GM23338 (cell line): Measurements from ENCODE around the gene RAB13. TPM values are rescaled to one million over a fixed set of nuclear protein-coding genes. Genes with fewer than 3 reads are reported as not detected.
A peak's percentile ranks its signal among the peaks of the same experiment; 100 is the strongest.

ENCODE experiments used
- ATAC-seq: fragments of 200-7000 bp; cut with Tn5 transposase; 3 replicates; pipeline ENCODE4 v1.9.1; 2020
- DNase-seq: peaks from one replicate; pipeline ENCODE4 v3.0.0-alpha.2; 2015; ENCODE audit warnings: low spot score
- H2AFZ ChIP-seq: fragments of 200-600 bp; sonication (generic); 2 replicates; pipeline ENCODE4 v1.8.0; 2016; ENCODE audit warnings: antibody characterized with exemption, mild to moderate bottlenecking, moderate library complexity
- H3F3A ChIP-seq: fragments of 200-600 bp; sonication (generic); replicated peaks from 2 replicates; pipeline ENCODE4 v1.8.0; 2017; ENCODE audit warnings: antibody characterized with exemption, mixed run types, low read depth
- H3K27ac ChIP-seq: fragments of 200-600 bp; sonication (generic); 2 replicates; pipeline ENCODE4 v1.6.1; 2016; ENCODE audit warnings: low read depth
- H3K27me3 ChIP-seq: fragments of 200-600 bp; sonication (generic); 2 replicates; pipeline ENCODE4 v1.8.0; 2016; ENCODE audit warnings: mild to moderate bottlenecking, mixed run types, moderate library complexity; ENCODE audit not compliant: insufficient read depth
- H3K36me3 ChIP-seq: fragments of 200-600 bp; sonication (generic); 2 replicates; pipeline ENCODE4 v1.8.0; 2016; ENCODE audit warnings: mild to moderate bottlenecking; ENCODE audit not compliant: insufficient read depth
- H3K4me1 ChIP-seq: fragments of 200-600 bp; sonication (generic); 2 replicates; pipeline ENCODE4 v1.8.0; 2016; ENCODE audit warnings: mild to moderate bottlenecking, moderate library complexity; ENCODE audit not compliant: insufficient read depth
- H3K4me2 ChIP-seq: fragments of 200-600 bp; sonication (generic); 2 replicates; pipeline ENCODE4 v1.7.1; 2017; ENCODE audit warnings: mixed run types
- H3K4me3 ChIP-seq: fragments of 200-600 bp; sonication (generic); 2 replicates; pipeline ENCODE4 v1.6.1; 2016; ENCODE audit warnings: mixed run types
- H3K79me2 ChIP-seq: fragments of 200-600 bp; sonication (generic); replicated peaks from 2 replicates; pipeline ENCODE4 v1.8.0; 2017; ENCODE audit warnings: mild to moderate bottlenecking; ENCODE audit not compliant: insufficient read depth
- H3K9me2 ChIP-seq: fragments of 200-600 bp; sonication (generic); 2 replicates; pipeline ENCODE4 v1.8.0; 2017; ENCODE audit not compliant: insufficient read depth
- H4K20me1 ChIP-seq: fragments of 200-600 bp; sonication (generic); replicated peaks from 2 replicates; pipeline ENCODE4 v1.8.0; 2017; ENCODE audit warnings: mild to moderate bottlenecking; ENCODE audit not compliant: insufficient read depth
- H3K27ac Mint-ChIP-seq: 2 replicates; pipeline ENCODE4 v1.8.0; 2020; ENCODE audit warnings: inconsistent platforms, mild to moderate bottlenecking, moderate library complexity, mixed read lengths
- H3K27me3 Mint-ChIP-seq: 3 replicates; pipeline ENCODE4 v1.8.0; 2022; ENCODE audit warnings: low read depth, mild to moderate bottlenecking, moderate library complexity, mixed read lengths, inconsistent platforms; ENCODE audit not compliant: insufficient read depth, poor library complexity
- H3K36me3 Mint-ChIP-seq: 3 replicates; pipeline ENCODE4 v1.8.0; 2021; ENCODE audit warnings: low read depth, mild to moderate bottlenecking, inconsistent platforms, moderate library complexity, mixed read lengths
- H3K4me1 Mint-ChIP-seq: 3 replicates; pipeline ENCODE4 v1.8.0; 2020; ENCODE audit warnings: mild to moderate bottlenecking, inconsistent platforms, mixed read lengths
- H3K4me3 Mint-ChIP-seq: 3 replicates; pipeline ENCODE4 v1.8.0; 2021; ENCODE audit warnings: moderate library complexity, mild to moderate bottlenecking, inconsistent platforms, mixed read lengths
- H3K9me3 Mint-ChIP-seq: 3 replicates; pipeline ENCODE4 v1.8.0; 2020; ENCODE audit warnings: moderate library complexity, mild to moderate bottlenecking, inconsistent platforms, mixed read lengths
- CREB1 ChIP-seq: fragments of 250-450 bp; sonication (Bioruptor Pico); IDR thresholded peaks from 2 replicates; pipeline ENCODE4 v1.5.0; 2020; ENCODE audit warnings: low read depth, mild to moderate bottlenecking, moderate library complexity
- CTCF ChIP-seq, 2 experiments: fragments of 200-600 bp in 1 of 2; sonication (generic) in 1 of 2; conservative IDR thresholded peaks; 2 replicates each; pipeline versions ENCODE4 v1.5.1 to v1.6.1; 2016 to 2017; ENCODE audit warnings: antibody characterized with exemption in 2 of 2, low read depth in 2 of 2, mild to moderate bottlenecking in 2 of 2, moderate library complexity in 1 of 2
- ETS1 ChIP-seq: IDR thresholded peaks from 2 replicates; pipeline ENCODE4 v1.6.1; 2016; ENCODE audit warnings: antibody characterized with exemption
- POLR2AphosphoS5 ChIP-seq: IDR thresholded peaks from 2 replicates; pipeline ENCODE4 v1.6.1; 2016; ENCODE audit warnings: antibody characterized with exemption, low read depth
- REST ChIP-seq: IDR thresholded peaks from one replicate; pipeline ENCODE4 v1.6.1; 2018; ENCODE audit warnings: antibody characterized with exemption; ENCODE audit not compliant: unreplicated experiment
- polyA plus RNA-seq: library from polyadenylated mRNA; unstranded; fragments of >200 nt; fragmentation: Nextera tagmentation; extraction: Ambion mirVana; gene quantifications from 2 replicates; pipeline ENCODE4 v1.2.1, GENCODE V29; 2016
- total RNA-seq: library from RNA; depleted of rRNA; stranded (reverse); fragments of >200 nt; shearing (Covaris generic); gene quantifications from 2 replicates; pipeline ENCODE4 v1.2.3, GENCODE V29; 2014

The RAB13 gene
- total and polyA plus RNA-seq, 2 experiments from 2014 or later: 38.6 to 171 TPM

- no peak for TF ChIP-seq CREB1
- TF ChIP-seq ETS1: no peak
Observed at GRCh38 chr1:153951183-153951582, 35.0 kb downstream of the RAB13 start (continued).

GRCh38 chr1:153946622-153947241 lies 39.4 kb downstream of the RAB13 start, which contains the start of gene DENND4B:
Gene DENND4B (minus strand): TSS chr1:153946718. CDS start chr1:153944374, 2,344 bp downstream.
- Histone ChIP-seq H3K9me2 (no peaks in the 10 kb centered on the region), H3K79me2 (peaks cover 20% of the 10 kb centered on the region), H3K4me1 (peaks cover 10% of the 10 kb centered on the region; the same call in 1 of the 2 replicates), H3K36me3 (peaks cover 14% of the 10 kb centered on the region; the same call in 1 of the 2 replicates), H3K4me3 (peak within 1 kb of the TSS; percentile 95), H3K4me2 (peak within 1 kb of the TSS; percentile 99), H3F3A (peaks cover 5% of the 10 kb centered on the region; the same call in 1 of the 2 replicates), H3K27me3 (no peaks in the 10 kb centered on the region), H4K20me1 (peaks cover 10% of the 10 kb centered on the region; the same call in 1 of the 2 replicates), H2AFZ (peak within 1 kb of the TSS; percentile 72), H3K27ac (peak within 1 kb of the TSS; percentile 72; the same call in 1 of the 2 replicates)
- H3K36me3 Mint-ChIP-seq: peaks cover 48% of the 10 kb centered on the region
- DNase-seq (peak; percentile 95), ATAC-seq (peak; percentile 92)
- TF ChIP-seq CTCF (conservative IDR thresholded peaks at IDR 0.05; ENCODE audit: low read depth in 2 of 2) (peak; percentile 69 to 91), POLR2AphosphoS5 (peak; percentile 52), REST (no peak)
- H3K27me3 Mint-ChIP-seq: peaks cover 15% of the 10 kb centered on the region
- H3K9me3 Mint-ChIP-seq: no peaks in the 10 kb centered on the region; the same call in 2 of the 3 replicates
- peak within 1 kb of the TSS; percentile 87 for H3K4me3 Mint-ChIP-seq
- peaks cover 18% of the 10 kb centered on the region for H3K4me1 Mint-ChIP-seq
- H3K27ac Mint-ChIP-seq: peak within 1 kb of the TSS; percentile 73
